GM12878 (cell line): ENCODE data around the gene OR56A4. TPM values are rescaled to one million over a fixed set of nuclear protein-coding genes. Genes with fewer than 3 reads are reported as not detected.

Source experiments
- ATAC-seq: fragments of 200-7000 bp; cut with Tn5 transposase; 3 replicates; pipeline ENCODE4 v1.9.1; 2020; ENCODE audit warnings: mild to moderate bottlenecking, moderate library complexity
- BruUV-seq: library from RNA; stranded (reverse); fragments of 400-500 nt; replicated peaks from 2 replicates; lab custom pipeline; 2021; lab: Mats Ljungman, UMichigan
- CTCF ChIA-PET: fragments of 300-600 bp; sonication (Branson Sonifier 250); formaldehyde crosslinking; extraction: SDS; loops from one replicate; lab custom pipeline; 2021; ENCODE audit warnings: inconsistent platforms; lab: Yijun Ruan, JAX
- POLR2A ChIA-PET: fragments of 350-600 bp; formaldehyde crosslinking; extraction: SDS; loops from one replicate; lab custom pipeline; 2021; ENCODE audit warnings: inconsistent platforms; lab: Charles Lee
- RAD21 ChIA-PET: fragments of 300-600 bp; sonication (Branson Sonifier 250); formaldehyde crosslinking; loops from one replicate; lab custom pipeline; 2023; ENCODE audit warnings: antibody characterized with exemption; ENCODE audit not compliant: unreplicated experiment; lab: Charles Lee
- SMC1A ChIA-PET: fragments of 300-600 bp; sonication (Branson Sonifier 250); formaldehyde crosslinking; loops from one replicate; lab custom pipeline; 2023; ENCODE audit not compliant: unreplicated experiment, uncharacterized antibody; lab: Charles Lee
- DNase-seq: peaks from one replicate; pipeline ENCODE4 v3.0.0-alpha.2; 2011; ENCODE audit warnings: low read depth, low spot score
- FAIRE-seq: peaks from 3 replicates; lab custom pipeline; 2011; peaks lifted over from hg19 to GRCh38; lab: Jason Lieb, UNC
- H2AFZ ChIP-seq: 2 replicates; pipeline ENCODE4 v1.6.0; 2011; ENCODE audit warnings: low read depth, low read length, control low read depth; ENCODE audit not compliant: control insufficient read depth
- H3K27ac ChIP-seq: 2 replicates; pipeline ENCODE4 v1.5.1; 2011; ENCODE audit warnings: control low read depth; ENCODE audit not compliant: control insufficient read depth, insufficient read depth
- H3K27me3 ChIP-seq, 2 experiments: replicated peaks in 1 of 2; 2 replicates each; pipeline versions ENCODE4 v1.6.0 to v1.6.1; 2011; ENCODE audit warnings: low read length in 1 of 2; ENCODE audit not compliant: control insufficient read depth in 2 of 2, insufficient read depth in 2 of 2
- H3K36me3 ChIP-seq, 2 experiments: 2 replicates each; pipeline ENCODE4 v1.5.1; 2011; ENCODE audit warnings: low read length in 1 of 2; ENCODE audit not compliant: control insufficient read depth in 2 of 2, insufficient read depth in 2 of 2
- H3K4me1 ChIP-seq: 2 replicates; pipeline ENCODE4 v1.6.1; 2011; ENCODE audit warnings: mild to moderate bottlenecking, low read length, moderate library complexity, mixed read lengths; ENCODE audit not compliant: control insufficient read depth, insufficient read depth
- H3K4me2 ChIP-seq: 2 replicates; pipeline ENCODE4 v1.6.0; 2011; ENCODE audit warnings: control low read depth; ENCODE audit not compliant: control insufficient read depth, insufficient read depth
- H3K4me3 ChIP-seq: fragments of 200-600 bp; sonication (generic); 2 replicates; pipeline ENCODE4 v1.5.1; 2016
- H3K79me2 ChIP-seq: 2 replicates; pipeline ENCODE4 v1.6.0; 2011; ENCODE audit warnings: low read length; ENCODE audit not compliant: control insufficient read depth, insufficient read depth
- H3K9ac ChIP-seq: 2 replicates; pipeline ENCODE4 v1.8.0; 2011; ENCODE audit warnings: low read length, control low read depth, mixed read lengths; ENCODE audit not compliant: control insufficient read depth, insufficient read depth
- H3K9me3 ChIP-seq: replicated peaks from 3 replicates; pipeline ENCODE4 v1.5.1; 2011; ENCODE audit warnings: mild to moderate bottlenecking, low read length; ENCODE audit not compliant: control insufficient read depth, insufficient read depth
- H4K20me1 ChIP-seq: 2 replicates; pipeline ENCODE4 v1.6.0; 2011; ENCODE audit not compliant: control insufficient read depth, insufficient read depth
- CHD1 ChIP-seq: IDR thresholded peaks from 2 replicates; pipeline ENCODE4 v1.6.1; 2012; ENCODE audit warnings: low read depth, low read length, improper control_type of control experiment
- CHD4 ChIP-seq: fragments of 200-600 bp; sonication (generic); IDR thresholded peaks from 2 replicates; pipeline ENCODE4 v1.6.1; 2016; ENCODE audit warnings: mild to moderate bottlenecking
- EGR1 ChIP-seq, 2 experiments: IDR thresholded peaks; 1 replicate in 1 of 2; 2 replicates in 1 of 2; pipeline ENCODE4 v1.6.1; 2011 to 2012; ENCODE audit warnings: low read depth in 2 of 2, low read length in 2 of 2, borderline replicate concordance in 1 of 2, mild to moderate bottlenecking in 1 of 2, moderate library complexity in 1 of 2
- EP300 ChIP-seq, 2 experiments: fragments of 150-350 bp in 1 of 2; IDR thresholded peaks; 2 replicates each; pipeline ENCODE4 v1.6.1; 2011 to 2012; ENCODE audit warnings: low read depth in 2 of 2, low read length in 2 of 2, borderline replicate concordance in 1 of 2, improper control_type of control experiment in 1 of 2, inconsistent platforms in 1 of 2; ENCODE audit not compliant: control insufficient read depth in 1 of 2
- GATAD2B ChIP-seq: fragments of 450-650 bp; conservative IDR thresholded peaks from 2 replicates; pipeline ENCODE4 v1.6.1; 2017; ENCODE audit warnings: low read depth, mild to moderate bottlenecking, moderate library complexity
- JUND ChIP-seq: IDR thresholded peaks from 2 replicates; pipeline ENCODE4 v1.6.1; 2012; ENCODE audit warnings: low read depth, mild to moderate bottlenecking, low read length, improper control_type of control experiment, moderate library complexity
- KLF5 ChIP-seq: fragments of 450-650 bp; IDR thresholded peaks from 2 replicates; pipeline ENCODE4 v1.6.1; 2014; ENCODE audit warnings: mild to moderate bottlenecking; ENCODE audit not compliant: partially characterized antibody
- LARP7 ChIP-seq: fragments of 450-650 bp; IDR thresholded peaks from 2 replicates; pipeline ENCODE4 v1.6.1; 2017; ENCODE audit warnings: mild to moderate bottlenecking
- NR2C2 ChIP-seq: IDR thresholded peaks from 2 replicates; pipeline ENCODE4 v1.6.1; 2011; ENCODE audit warnings: borderline replicate concordance, low read depth; ENCODE audit not compliant: control insufficient read depth, insufficient read length
- NRF1 ChIP-seq: conservative IDR thresholded peaks from 2 replicates; pipeline ENCODE4 v1.6.1; 2011; ENCODE audit warnings: mild to moderate bottlenecking, low read depth, low read length, improper control_type of control experiment
- POLR2A ChIP-seq: IDR thresholded peaks from 2 replicates; pipeline ENCODE4 v1.6.1; 2011; ENCODE audit warnings: low read depth, mild to moderate bottlenecking, low read length
- RB1 ChIP-seq: fragments of 450-650 bp; formaldehyde crosslinking; IDR thresholded peaks from 2 replicates; pipeline ENCODE4 v1.6.1; 2017; ENCODE audit warnings: mild to moderate bottlenecking, borderline replicate concordance
- SMAD1 ChIP-seq: fragments of 450-650 bp; IDR thresholded peaks from 2 replicates; pipeline ENCODE4 v1.6.1; 2018; ENCODE audit warnings: mild to moderate bottlenecking, low read depth; ENCODE audit not compliant: partially characterized antibody
- SP1 ChIP-seq: IDR thresholded peaks from one replicate; pipeline ENCODE4 v1.6.1; 2011; ENCODE audit warnings: low read depth, low read length
- STAT3 ChIP-seq: IDR thresholded peaks from 2 replicates; pipeline ENCODE4 v1.6.1; 2011; ENCODE audit warnings: low read depth, low read length, improper control_type of control experiment
- SUZ12 ChIP-seq: fragments of 200-600 bp; sonication (generic); IDR thresholded peaks from one replicate; pipeline ENCODE4 v1.6.1; 2018; ENCODE audit warnings: antibody characterized with exemption, mild to moderate bottlenecking; ENCODE audit not compliant: unreplicated experiment
- TBL1XR1 ChIP-seq: IDR thresholded peaks from 2 replicates; pipeline ENCODE4 v1.6.1; 2012; ENCODE audit warnings: low read depth, low read length, improper control_type of control experiment
- ZNF592 ChIP-seq: fragments of 450-650 bp; IDR thresholded peaks from 2 replicates; pipeline ENCODE4 v1.6.1; 2017; ENCODE audit warnings: mild to moderate bottlenecking, moderate library complexity
- WGBS: methylation state at CpG from one replicate; pipeline ENCODE4 v1.1.6; 2016; ENCODE audit warnings: low lambda C conversion rate; ENCODE audit not compliant: insufficient replicate concordance, insufficient coverage; ENCODE audit errors: missing lambda C conversion rate; 5-methylcytosine and 5-hydroxymethylcytosine counted together
- in situ Hi-C: fragments of 300-500 bp; cut with MboI; formaldehyde crosslinking; loops from 9 replicates; pipeline ENCODE4 v1.14.3; 2018; ENCODE audit warnings: mixed read lengths
- intact Hi-C: fragments of 100-400 bp; cut with micrococcal nuclease; formaldehyde crosslinking; loops from one replicate; pipeline ENCODE4 v1.14.2; 2022; ENCODE audit not compliant: unreplicated experiment
- polyA plus RNA-seq, 11 experiments: library from polyadenylated mRNA; depleted of rRNA in 4 of 11; unstranded in 6 of 11; stranded (reverse) in 5 of 11; fragments of >200 nt; fragmentation: Nextera tagmentation in 4 of 11; fragmentation: Illumina TruSeq in 1 of 11; extraction: Ambion mirVana in 4 of 11; extraction: Trizol in 1 of 11; gene quantifications; 1 replicate in 1 of 11; 2 replicates in 10 of 11; pipeline versions ENCODE4 v1.2.1 to v1.2.3, GENCODE V29; 2011 to 2016; ENCODE audit warnings: inconsistent platforms in 2 of 11, missing spikeins in 2 of 11, low read depth in 1 of 11
- total RNA-seq, 4 experiments: library from RNA; depleted of rRNA in 3 of 4; stranded (reverse); fragments of >200 nt in 3 of 4; fragmentation: Illumina TruSeq in 1 of 4; extraction: Trizol in 1 of 4; gene quantifications; 2 replicates each; pipeline versions ENCODE4 v1.2.1 to v1.2.3, GENCODE V29; 2013 to 2021

The OR56A4 gene
- total and polyA plus RNA-seq, 10 of the 15 experiments (the other 5 are each of a cell fraction or from before 2014, with no cell fraction given) = not detected

DNA sequence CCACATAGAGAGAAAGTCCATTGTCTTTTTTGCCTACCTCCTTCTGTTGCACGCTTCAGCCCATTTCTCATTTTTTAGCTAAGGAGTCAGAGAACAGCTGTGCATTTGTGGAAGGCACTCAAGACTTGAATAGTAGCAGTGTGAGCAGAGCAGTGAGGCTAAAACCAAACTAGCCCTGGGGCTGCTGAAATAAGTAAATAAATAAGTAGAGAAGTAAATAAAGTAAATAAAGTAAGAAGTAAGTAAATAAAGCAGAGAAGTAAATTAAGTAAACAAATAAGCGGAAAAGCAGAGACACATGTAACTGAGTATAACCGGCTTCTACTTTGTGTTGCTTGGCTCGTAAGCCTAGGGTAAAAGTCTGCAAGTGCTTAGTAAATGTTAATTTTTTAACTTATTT lies 17.5 kb downstream of the OR56A4 start:
- Histone ChIP-seq H3K27me3 (no peaks in the 10 kb centered on the region), H3K36me3 (no peaks in the 10 kb centered on the region), H3K4me1 (no peaks in the 10 kb centered on the region), H3K27ac (no peak overlapping the region), H3K4me3 (no peak overlapping the region), H4K20me1 (no peaks in the 10 kb centered on the region), H3K9ac (no peak overlapping the region), H3K79me2 (no peaks in the 10 kb centered on the region), H3K4me2 (no peak overlapping the region), H3K9me3 (no peaks in the 10 kb centered on the region), H2AFZ (no peak overlapping the region)
- ChIA-PET SMC1A (no interaction called here), RAD21 (no interaction called here), CTCF (no interaction called here), POLR2A (no interaction called here)
- no peak for FAIRE-seq
- WGBS = 54% methylated on average over 4 of the region's 4 CpGs
- TF ChIP-seq POLR2A (no peak), CHD1 (no peak), SUZ12 (no peak), NRF1 (no peak), RB1 (no peak), SMAD1 (no peak), EP300 (IDR thresholded peaks at IDR 0.05; ENCODE audit: borderline replicate concordance in 1 of 2, control insufficient read depth in 1 of 2, low read depth in 2 of 2, low read length in 2 of 2) (no peak), TBL1XR1 (no peak), GATAD2B (no peak), CHD4 (no peak), JUND (no peak), KLF5 (no peak), SP1 (no peak), NR2C2 (no peak), EGR1 (IDR thresholded peaks at IDR 0.05; ENCODE audit: borderline replicate concordance in 1 of 2, low read depth in 2 of 2, low read length in 2 of 2) (no peak), ZNF592 (no peak), STAT3 (no peak), LARP7 (no peak)
- no peak for ATAC-seq
- BruUV-seq = no TSS peak
- in situ Hi-C loops (no loop called here), intact Hi-C loops (no loop called here)
- no peak for DNase-seq
